Spinal cord (tissue), 10 donors: Measurements from ENCODE around the gene EVI5L. TPM values are rescaled to one million over a fixed set of nuclear protein-coding genes. Genes with fewer than 3 reads are reported as not detected.
A peak's percentile ranks its signal among the peaks of the same experiment; 100 is the strongest.

Experiments used
- DNase-seq, 6 donors: peaks; one replicate each; pipeline versions ENCODE4 v3.0.0 to v3.0.0-alpha.2; 2013 to 2015; ENCODE audit warnings: low spot score in 6 of 6, low read depth in 4 of 6
- H3K27ac ChIP-seq: one replicate; pipeline ENCODE4 v1.5.1; 2013; ENCODE audit warnings: low read depth, low read length, control low read depth
- H3K27me3 ChIP-seq: one replicate; pipeline ENCODE4 v1.6.1; 2013; ENCODE audit warnings: low read length; ENCODE audit not compliant: control insufficient read depth, insufficient read depth
- H3K36me3 ChIP-seq: one replicate; pipeline ENCODE4 v1.6.1; 2013; ENCODE audit warnings: low read length; ENCODE audit not compliant: control insufficient read depth, insufficient read depth
- H3K4me1 ChIP-seq: one replicate; pipeline ENCODE4 v1.6.1; 2013; ENCODE audit warnings: low read length; ENCODE audit not compliant: control insufficient read depth, insufficient read depth
- H3K4me3 ChIP-seq: one replicate; pipeline ENCODE4 v1.5.1; 2013; ENCODE audit warnings: low read depth, low read length, control low read depth
- H3K9me3 ChIP-seq: one replicate; pipeline ENCODE4 v1.6.1; 2013; ENCODE audit warnings: low read length; ENCODE audit not compliant: control insufficient read depth, insufficient read depth
- WGBS: methylation state at CpG from one replicate; pipeline ENCODE4 v1.1.5; 2013; ENCODE audit warnings: missing lambda C conversion rate; ENCODE audit not compliant: insufficient coverage; 5-methylcytosine and 5-hydroxymethylcytosine counted together
- polyA plus RNA-seq, 2 donors: library from polyadenylated mRNA; unstranded; fragments of 120-200 nt; gene quantifications; one replicate each; pipeline ENCODE4 v1.2.1, GENCODE V29; 2013; ENCODE audit not compliant: insufficient read length in 2 of 2
- total RNA-seq, 2 donors: library from RNA; depleted of rRNA in 1 of 2; stranded (reverse); fragments of 120-200 nt in 1 of 2; fragments of >200 nt in 1 of 2; gene quantifications; one replicate each; pipeline versions ENCODE4 v1.2.3 to v1.2.4, GENCODE V29; 2013 to 2014
- donor health status: healthy.

Gene EVI5L
- total and polyA plus RNA-seq, 4 donors: 28.4 to 110 (median 67.8) TPM

DNA sequence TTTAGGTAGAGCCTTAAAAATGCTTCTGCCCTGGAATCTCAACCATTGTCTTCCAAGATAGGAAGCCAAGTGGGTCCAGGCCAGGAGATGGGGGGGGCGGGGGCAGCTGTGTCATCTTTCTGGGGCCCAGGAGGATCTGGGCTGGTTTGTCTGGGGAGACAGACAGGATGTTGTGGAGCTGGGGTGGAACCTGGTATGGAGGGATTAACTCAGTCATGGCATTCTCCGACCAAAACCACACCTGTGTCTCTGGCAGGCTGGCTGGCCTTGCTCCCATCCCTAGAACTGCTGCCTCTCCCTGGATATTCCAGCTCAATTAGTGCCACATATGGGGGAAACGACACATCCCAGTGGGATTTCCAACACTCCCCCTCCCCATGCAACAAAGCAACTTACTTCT, 70.9 kb downstream of the EVI5L start:
- Histone ChIP-seq H3K9me3 (no peaks in the 10 kb centered on the region), H3K4me3 (no peak overlapping the region), H3K36me3 (peaks cover 9% of the 10 kb centered on the region), H3K27me3 (no peaks in the 10 kb centered on the region), H3K4me1 (peaks cover 27% of the 10 kb centered on the region), H3K27ac (no peak overlapping the region)
- DNase-seq: no peak
- WGBS: 82% methylated on average over 2 of the region's 3 CpGs

DNA sequence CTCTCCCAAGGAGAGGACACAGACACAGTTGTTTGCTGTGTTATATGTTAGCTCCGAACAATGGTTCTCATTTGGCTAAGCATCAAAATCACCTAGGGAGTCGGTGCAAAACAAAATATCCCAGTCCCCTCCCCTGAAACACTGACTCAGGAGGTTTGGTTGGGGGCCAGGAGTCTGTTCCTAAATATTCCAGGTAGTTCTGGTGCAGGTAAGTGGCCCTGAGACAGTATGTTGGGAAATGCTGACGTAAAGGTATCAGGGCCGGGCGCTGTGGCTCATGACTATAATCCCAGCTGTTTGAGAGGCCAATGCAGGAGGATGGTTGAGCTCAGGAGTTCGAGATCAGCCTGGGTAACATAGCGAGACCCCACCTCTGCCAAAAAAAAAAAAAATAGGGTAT, 71.3 kb downstream of the EVI5L start:
- 100% methylated on average over 3 of the region's 7 CpGs for WGBS
- peaks cover 31% of the 10 kb centered on the region for H3K4me1 ChIP-seq

DNA sequence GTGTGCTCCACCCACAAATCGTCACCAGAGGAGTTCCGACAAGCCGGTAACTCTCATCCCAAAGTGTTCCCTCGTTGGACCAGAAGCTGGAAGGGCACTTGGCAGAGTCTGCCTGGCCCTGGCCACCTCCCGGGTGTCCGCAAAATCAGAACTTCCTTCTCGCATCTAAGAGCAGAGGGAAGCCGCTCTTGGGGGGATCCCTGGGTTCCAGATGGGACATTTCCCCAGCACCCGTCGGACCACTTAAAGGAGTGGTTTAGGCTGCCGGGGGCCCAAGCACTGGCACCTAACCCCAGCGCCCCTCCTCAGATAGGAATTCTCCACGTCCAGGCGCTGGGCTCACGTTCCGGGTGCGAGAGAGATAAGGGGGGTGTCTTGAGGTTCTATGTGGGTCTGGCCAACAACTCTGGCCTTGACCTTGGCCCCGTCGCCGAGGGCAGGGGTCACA, 72.8 kb downstream of the EVI5L start:
- WGBS: 28% methylated on average over 20 of the region's 20 CpGs
- peaks cover 27% of the 10 kb centered on the region for H3K36me3 ChIP-seq
- H3K9me3 ChIP-seq: no peaks in the 10 kb centered on the region

More for the DNA sequence above, 71.3 kb downstream of the EVI5L start:
- Histone ChIP-seq H3K27ac (no peak overlapping the region), H3K9me3 (no peaks in the 10 kb centered on the region), H3K27me3 (no peaks in the 10 kb centered on the region), H3K36me3 (peaks cover 13% of the 10 kb centered on the region), H3K4me3 (no peak overlapping the region)
- no peak for DNase-seq

DNA sequence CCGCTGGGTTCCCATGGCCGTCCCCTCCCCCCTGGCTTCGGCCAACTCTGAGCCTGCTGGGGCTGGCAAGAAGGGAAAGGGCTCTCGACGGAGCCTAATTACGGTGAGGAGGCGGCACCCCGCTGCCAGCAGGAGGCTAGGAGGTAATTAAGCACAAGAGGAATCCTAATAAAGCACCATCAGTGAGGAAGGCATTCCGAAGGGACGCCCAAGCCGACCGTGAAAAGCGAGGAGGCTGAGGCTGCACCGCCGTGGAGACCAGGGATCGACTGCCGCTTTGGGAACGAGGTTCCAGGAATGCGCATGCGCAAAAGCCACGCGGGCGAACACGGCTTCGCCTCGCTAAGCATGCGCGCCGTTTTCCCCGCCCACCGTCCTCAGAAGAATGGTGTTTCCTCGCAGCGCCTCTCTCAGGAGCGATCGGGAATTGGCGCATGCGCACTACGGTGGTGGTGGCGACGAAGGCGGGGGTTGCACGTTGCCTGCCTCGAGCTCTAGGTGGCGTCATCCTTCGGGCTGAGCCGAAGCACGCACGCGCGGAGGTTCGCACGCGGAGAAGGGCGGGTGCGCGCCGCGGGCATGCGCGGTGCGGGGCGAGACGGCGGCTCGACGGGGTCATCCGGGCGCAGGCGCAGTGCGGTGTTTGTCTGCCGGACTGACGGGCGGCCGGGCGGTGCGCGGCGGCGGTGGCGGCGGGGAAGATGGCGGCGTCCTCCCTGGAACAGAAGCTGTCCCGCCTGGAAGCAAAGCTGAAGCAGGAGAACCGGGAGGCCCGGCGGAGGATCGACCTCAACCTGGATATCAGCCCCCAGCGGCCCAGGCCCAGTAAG, 73.4 kb downstream of the EVI5L start, which contains the start of gene MAP2K7:
TSS of gene MAP2K7 (plus strand) at position 634 of the 830 bp plus-strand sequence. CDS start at position 702, 68 bp downstream.
- Histone ChIP-seq H3K27me3 (no peaks in the 10 kb centered on the region), H3K27ac (peak within 1 kb of the TSS; percentile 86), H3K9me3 (no peaks in the 10 kb centered on the region), H3K36me3 (peaks cover 33% of the 10 kb centered on the region), H3K4me1 (peaks cover 39% of the 10 kb centered on the region), H3K4me3 (peak within 1 kb of the TSS; percentile 78)
- DNase-seq: peak; percentile 98 to 100 (median 100)
- under 1% methylated on average over 88 of the region's 89 CpGs for WGBS

More for the DNA sequence above, 72.8 kb downstream of the EVI5L start:
- Histone ChIP-seq H3K27me3 (no peaks in the 10 kb centered on the region), H3K27ac (peak overlapping the region; percentile 86), H3K4me3 (peak overlapping the region; percentile 78), H3K4me1 (peaks cover 39% of the 10 kb centered on the region)
- no peak for DNase-seq

DNA sequence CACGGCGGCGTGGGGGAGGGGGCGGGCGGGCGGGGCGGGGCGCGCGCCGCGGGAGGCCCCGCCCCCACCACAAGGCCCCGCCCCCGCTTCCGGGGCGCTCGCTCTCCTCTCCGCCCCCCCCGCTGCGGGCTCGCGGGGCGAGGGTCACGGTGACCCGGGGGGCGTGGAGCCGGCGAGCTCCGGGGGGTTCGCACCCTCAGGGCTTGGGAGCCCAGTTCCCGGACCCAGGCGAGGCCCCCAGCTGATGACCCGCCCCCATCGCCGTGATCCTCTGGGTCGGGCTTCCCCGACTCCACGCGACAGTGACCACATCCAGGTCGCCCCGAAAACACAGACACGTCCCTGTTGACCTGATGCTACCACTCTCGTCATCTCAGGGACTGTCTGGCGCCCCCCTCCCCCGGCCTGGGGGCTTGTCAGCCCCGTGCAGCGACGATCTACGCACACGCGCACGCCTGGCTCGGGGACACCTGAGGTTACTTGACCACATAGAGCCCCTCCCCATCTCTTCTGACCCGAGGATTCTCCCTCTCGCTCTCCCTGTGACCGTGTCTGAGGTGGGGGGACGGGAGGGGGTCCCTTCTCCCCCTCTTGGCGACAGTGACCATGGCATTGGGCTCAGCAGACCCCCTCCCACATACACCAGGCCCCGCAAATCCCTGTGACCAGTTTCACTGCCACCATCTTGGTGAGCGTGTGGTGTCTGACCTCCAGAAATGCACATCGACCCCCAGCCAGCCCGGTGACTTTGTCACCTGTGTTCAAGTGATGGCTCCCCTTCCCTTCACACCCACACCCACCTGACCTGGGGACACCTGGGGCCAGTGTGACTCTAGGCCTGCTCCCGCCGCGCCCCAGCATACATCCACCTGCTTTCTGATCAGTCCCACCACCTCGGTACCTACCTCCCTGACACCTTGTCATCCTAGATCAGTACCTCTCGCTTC, 74.3 kb downstream of the EVI5L start:
- peaks cover 39% of the 10 kb centered on the region for H3K4me1 ChIP-seq
- H3K4me3 ChIP-seq: peak overlapping the region; percentile 71
- peaks cover 42% of the 10 kb centered on the region for H3K36me3 ChIP-seq
- no peaks in the 10 kb centered on the region for H3K9me3 ChIP-seq
- no peaks in the 10 kb centered on the region for H3K27me3 ChIP-seq
- DNase-seq: peak in 1 of 6 donors; percentile 34
- WGBS: 17% methylated on average over 43 of the region's 68 CpGs
- H3K27ac ChIP-seq: peak overlapping the region; percentile 75

DNA sequence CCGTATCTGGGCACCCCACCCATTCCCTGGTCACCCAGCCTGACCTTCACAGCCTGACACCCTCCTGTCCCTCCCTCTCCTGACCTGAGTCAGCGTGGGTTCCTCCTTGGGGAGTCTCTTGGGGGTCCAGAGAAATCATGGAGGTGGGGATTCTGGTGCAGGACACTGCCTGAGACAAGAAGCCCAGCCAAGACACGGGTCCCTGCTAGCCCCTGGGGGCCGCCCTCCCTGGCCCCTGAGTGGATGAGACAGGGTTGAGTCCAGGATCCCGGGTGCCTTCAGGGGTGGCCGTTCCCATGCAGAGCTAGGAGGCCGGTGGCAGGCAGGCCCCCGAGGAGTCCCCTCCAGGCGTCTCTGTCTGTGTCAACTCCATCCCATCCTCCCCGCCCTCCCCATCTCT, 75.2 kb downstream of the EVI5L start:
- Histone ChIP-seq H3K27me3 (no peaks in the 10 kb centered on the region), H3K9me3 (no peaks in the 10 kb centered on the region), H3K36me3 (peaks cover 51% of the 10 kb centered on the region), H3K4me1 (peaks cover 39% of the 10 kb centered on the region), H3K27ac (no peak overlapping the region), H3K4me3 (peak overlapping the region; percentile 71)
- no peak for DNase-seq
- 92% methylated on average over 3 of the region's 10 CpGs for WGBS

DNA sequence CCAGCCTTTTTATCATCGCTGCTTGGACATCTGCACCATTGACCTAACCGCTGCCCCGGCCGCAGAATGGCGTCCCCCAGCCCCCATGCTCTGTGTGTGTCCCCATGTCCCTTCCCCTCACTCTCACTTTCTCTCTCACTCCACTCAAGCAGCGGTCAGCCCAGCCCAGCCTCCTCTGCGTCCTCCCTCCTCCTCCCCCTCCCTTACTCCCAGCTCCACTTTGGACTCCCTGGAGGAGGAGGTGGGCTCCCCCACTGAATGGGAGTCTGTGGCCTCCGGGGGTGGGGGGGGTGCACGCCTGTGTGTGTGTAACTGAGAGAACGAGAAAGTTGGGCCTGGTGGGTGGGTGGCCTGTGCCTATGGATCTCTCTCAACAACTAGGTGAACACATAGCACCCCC, 75.8 kb downstream of the EVI5L start:
- Histone ChIP-seq H3K4me1 (peaks cover 39% of the 10 kb centered on the region), H3K27me3 (no peaks in the 10 kb centered on the region), H3K36me3 (peaks cover 57% of the 10 kb centered on the region), H3K27ac (no peak overlapping the region), H3K4me3 (no peak overlapping the region), H3K9me3 (no peaks in the 10 kb centered on the region)
- 96% methylated on average over 5 of the region's 10 CpGs for WGBS
- no peak for DNase-seq

DNA sequence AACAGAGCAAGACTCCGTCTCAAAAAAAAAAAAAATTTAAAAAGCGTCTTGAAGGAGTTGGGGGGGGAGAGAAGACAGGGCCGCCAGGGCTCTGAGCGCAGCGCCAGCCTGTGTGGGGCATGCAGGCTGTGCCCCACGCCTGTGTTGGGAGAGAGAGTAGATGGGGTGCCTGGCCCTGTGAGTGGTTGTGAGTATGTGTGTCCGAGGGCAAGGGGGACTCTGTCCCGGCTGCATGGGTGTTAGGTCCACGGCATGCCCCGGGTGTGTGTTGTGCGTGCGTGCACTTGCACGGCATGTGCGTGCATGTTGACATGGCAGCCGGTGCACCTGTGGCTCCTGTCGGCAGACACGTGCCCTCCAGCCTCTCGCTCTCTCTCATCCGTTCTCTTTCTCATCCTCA, 77.1 kb downstream of the EVI5L start:
- Histone ChIP-seq H3K27me3 (no peaks in the 10 kb centered on the region), H3K27ac (no peak overlapping the region), H3K9me3 (no peaks in the 10 kb centered on the region), H3K36me3 (peaks cover 70% of the 10 kb centered on the region), H3K4me1 (peaks cover 39% of the 10 kb centered on the region), H3K4me3 (no peak overlapping the region)
- no peak for DNase-seq
- 91% methylated on average over 19 of the region's 19 CpGs for WGBS

DNA sequence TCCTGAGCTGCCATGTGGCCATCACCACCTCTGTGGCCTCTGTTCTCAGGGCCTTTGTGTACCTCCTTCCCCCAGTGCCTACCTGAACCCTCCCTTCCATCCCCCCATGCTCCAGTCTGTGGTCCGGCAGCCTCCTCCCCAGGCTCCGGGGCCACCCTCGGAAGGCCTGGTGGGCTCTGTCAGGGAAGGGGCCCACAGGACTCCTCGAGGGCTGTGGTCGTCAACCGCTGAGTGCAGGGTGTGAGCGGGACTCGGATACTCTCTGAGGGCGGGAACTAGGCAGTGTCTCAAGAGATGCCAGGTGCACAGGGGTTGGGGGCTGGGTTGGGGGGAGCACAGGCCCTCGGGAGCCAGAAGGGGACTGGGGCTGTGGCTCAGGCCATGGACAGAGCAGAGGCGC, 77.5 kb downstream of the EVI5L start:
- Histone ChIP-seq H3K9me3 (no peaks in the 10 kb centered on the region), H3K4me1 (peaks cover 37% of the 10 kb centered on the region), H3K27ac (no peak overlapping the region), H3K36me3 (peaks cover 74% of the 10 kb centered on the region), H3K27me3 (no peaks in the 10 kb centered on the region), H3K4me3 (no peak overlapping the region)
- WGBS: 87% methylated on average over 11 of the region's 11 CpGs
- no peak for DNase-seq
